Measurements from ENCODE around the gene CHRM5.
"Not testable (repeated sequence)": the region's sequence is repeated elsewhere in the genome, so short reads cannot be mapped to it uniquely, and the experiment has no call there.

CHRM5 gene

DNA sequence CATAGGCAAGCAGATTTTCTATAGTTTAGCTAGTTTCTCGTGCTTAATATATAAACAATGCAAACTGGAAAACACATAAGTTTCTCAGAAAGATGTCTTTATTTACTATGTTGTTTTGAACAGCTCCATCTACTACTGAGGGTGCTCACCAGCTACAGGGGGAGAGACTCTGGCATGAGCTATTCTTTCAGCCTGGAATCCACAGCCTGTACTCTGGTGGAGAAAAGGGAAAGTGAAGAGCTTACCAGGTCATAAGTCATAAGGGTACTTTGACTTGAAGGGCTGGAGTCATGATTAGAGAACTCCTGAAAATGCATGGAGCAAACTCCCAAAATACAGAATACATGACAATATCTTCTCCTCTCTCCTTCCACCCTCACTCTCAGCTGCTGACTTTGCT, 75.1 kb downstream of the CHRM5 start:
- DNase-seq: no peak

- DNase-seq: no peak
These were observed 75.5 kb downstream of the CHRM5 start for GRCh38 chr15:34043813-34044212.

- no peak for DNase-seq
These were observed 78.3 kb downstream of the CHRM5 start for GRCh38 chr15:34046471-34047145.

DNA sequence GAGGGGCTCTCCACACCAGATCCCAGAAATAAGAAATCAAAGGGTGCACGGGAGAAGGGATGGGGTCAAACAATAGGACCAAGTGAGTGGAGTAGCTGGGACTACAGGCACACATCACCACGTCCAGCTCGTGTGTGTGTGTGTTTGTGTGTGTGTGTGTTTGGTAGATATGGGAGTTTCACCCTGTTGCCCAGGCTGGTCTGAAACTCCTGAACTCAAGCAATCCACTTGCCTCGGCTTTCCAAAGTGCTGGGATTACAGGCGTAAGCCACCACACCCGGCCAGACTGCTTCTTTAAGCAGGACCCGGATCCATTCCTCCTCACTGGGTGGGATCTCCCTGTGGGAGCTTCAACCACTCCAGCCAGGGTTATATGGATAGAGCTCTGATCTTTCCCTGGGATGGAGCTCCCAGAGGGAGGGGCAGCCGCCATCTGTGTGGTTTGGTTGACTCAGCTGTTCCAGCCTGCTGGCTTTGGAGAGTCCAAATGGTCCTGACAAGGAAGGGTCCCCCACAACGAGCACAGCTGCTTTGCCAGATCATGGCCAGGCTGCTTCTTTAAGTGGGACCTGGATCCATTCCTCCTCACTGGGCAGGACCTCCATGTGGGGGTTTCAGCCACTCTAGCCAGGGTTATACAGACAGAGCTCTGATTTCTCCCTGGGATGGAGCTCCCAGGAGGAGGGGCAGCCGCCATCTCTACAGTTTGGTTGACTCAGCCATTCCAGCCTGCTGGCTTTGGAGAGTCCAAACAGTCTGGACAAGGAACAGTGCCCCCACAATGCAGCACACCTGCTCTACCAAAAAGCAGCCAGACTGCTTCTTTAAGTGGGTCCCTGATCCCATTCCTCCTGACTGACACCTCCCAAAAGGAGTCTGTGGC, 79.8 kb downstream of the CHRM5 start:
- no peak for DNase-seq

DNA sequence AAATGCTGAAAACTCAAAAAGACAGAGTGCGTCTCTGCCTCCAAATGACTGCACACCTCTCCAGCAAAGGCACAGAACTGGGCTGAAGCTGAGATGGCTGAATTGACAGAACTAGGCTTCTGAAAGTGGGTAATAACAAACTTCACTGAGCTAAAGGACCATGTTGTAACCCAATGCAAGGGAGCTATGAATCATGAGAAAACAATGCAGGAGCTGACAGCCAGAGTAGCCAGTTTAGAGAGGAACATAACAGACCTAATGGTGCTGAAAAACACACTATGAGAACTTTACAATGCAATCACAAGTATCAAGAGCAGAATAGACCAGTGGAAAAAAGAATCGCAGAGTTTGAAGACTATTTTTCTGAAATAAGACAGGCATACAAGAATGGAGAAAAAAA, 80.8 kb downstream of the CHRM5 start:
- DNase-seq: no peak

DNA sequence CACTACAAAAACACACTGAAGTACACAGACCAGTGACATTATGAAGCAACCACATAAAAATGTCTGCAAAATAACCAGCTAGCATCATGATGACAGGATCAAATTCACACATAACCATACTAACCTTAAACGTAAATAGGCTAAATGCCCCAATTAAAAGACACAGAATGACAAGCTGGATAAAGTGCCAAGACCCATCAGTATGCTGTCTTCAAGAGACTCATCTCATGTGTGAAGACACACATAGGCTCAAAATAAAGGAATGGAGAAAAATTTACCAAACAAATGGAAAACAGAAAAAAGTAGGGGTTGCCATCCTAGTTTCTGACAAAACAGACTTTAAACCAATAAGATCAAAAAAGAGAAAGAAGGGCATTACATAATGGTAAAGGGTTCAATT, 82.1 kb downstream of the CHRM5 start:
- not testable (repeated sequence) for DNase-seq

DNA sequence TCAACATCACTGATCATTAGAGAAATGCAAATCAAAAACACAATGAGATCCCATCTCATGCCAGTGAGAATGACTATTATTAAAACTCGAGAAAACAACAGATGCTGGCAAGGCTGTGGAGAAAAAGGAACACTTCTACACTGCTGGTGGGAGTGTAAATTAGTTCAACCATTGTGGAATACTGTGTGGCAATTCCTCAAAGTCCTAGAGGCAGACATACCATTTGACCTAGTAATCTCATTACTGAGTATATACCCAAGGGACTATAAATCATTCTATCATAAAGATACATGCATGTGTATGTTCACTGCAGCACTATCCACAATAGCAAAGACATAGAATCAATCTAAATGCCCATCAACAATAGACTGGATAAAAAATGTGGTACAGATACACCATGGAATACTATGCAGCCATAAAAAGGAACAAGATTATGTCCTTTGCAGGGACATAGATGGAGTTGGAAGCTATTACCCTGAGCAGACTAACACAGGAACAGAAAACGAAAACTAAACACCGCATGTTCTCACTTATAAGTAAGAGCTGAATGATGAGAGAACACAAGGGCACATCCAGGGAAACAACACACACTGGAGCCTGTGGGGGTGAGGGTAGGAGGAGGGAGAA, 85.9 kb downstream of the CHRM5 start:
- DNase-seq: no peak

DNA sequence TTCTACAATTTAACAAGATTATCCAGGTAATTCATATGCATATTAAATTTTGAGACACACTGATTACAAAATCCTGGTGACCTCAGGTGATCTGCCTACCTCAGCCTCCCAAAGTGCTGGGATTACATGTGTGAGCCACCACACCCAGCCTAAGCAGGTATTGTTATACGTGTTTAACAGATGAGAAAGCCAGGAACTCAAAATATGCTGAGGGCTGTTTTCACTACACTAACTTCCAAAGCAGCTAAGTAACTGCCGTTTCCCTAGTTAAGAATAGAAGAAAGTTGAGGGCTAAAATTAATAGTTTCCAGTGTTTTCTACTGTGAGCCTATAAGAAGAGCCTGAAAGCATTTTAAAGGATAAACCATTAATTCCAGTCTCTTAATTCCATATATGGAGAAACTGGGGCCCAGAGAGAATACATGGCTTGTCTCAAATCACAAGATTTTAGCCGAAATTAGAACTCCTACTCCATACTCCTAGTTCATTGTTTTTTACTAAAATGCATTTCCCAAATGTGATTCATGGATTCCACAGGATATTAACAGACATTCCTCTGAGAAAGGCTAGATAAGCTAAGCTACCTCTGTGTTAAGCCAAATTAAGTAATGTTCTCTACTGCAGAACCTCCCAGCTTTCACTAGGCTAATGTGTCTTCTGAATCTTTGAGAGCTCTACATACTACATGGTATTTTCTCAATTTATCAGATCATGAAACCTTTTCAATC, 87.7 kb downstream of the CHRM5 start:
- no peak for DNase-seq

GRCh38 chr15:34056911-34057310, 88.6 kb downstream of the CHRM5 start:
- DNase-seq: no peak

GRCh38 chr15:34059476-34059875, 91.2 kb downstream of the CHRM5 start:
- DNase-seq: no peak

DNA sequence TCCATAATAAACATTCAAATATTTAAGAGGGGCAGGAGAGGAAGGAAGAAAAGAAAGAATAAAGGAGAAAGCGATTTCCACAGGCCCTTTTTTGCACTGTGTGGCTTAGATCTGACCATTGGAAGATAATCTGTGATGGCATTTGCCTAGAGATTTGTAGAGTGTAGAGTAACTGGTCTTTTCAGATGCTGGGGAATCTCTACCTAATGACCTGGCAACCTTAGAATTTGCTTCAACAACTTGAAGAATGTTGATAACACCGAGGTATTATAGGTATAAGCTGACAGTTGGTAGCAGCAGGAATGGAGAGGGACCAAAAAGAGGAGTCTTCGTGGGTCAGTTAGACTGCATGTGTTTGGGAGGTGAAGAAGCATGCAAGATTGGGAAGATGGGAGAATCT, 91.6 kb downstream of the CHRM5 start:
- no peak for DNase-seq

DNA sequence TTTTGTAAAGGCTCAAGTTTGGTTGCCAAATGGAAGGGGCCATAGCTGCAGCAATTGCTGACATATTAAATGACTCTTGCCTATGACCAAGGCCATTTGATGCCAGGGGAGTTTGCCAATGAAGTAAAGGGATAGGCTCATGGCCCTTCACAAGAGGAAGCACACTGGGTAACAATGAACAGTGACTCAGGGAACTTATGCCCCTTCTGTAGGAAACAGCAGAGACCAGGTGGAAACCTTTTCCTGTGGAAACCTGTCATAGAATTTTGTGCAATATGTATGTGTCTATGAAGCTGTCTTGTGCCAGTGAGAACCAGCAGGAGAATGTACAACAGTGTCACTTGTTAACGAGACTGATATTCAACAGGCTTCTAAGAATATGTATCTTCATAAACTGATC, 96.1 kb downstream of the CHRM5 start:
- DNase-seq: no peak

GRCh38 chr15:34065261-34065660, 97.0 kb downstream of the CHRM5 start:
- DNase-seq: no peak

DNA sequence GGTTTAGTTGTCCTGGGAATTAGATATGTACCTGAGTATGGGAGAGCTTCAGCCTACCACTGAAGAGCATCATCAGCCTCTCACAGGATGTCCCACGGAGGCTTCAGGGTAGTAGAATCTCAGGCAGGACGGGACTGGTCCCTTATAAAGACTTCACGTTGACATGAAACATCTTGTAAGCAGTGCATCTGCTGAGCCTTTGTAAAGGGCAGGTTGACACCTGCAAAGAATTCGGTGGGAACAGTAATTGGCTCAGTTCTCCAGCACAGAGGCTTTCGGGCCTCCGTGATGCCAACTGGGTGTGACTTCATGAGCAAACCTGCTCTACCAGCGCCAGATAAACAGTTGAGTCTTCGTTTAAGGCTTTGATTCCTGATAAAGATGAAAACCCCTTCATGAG, 97.6 kb downstream of the CHRM5 start:
- no peak for DNase-seq

- DNase-seq: no peak
These were observed 101.7 kb downstream of the CHRM5 start for GRCh38 chr15:34070003-34070402.

DNA sequence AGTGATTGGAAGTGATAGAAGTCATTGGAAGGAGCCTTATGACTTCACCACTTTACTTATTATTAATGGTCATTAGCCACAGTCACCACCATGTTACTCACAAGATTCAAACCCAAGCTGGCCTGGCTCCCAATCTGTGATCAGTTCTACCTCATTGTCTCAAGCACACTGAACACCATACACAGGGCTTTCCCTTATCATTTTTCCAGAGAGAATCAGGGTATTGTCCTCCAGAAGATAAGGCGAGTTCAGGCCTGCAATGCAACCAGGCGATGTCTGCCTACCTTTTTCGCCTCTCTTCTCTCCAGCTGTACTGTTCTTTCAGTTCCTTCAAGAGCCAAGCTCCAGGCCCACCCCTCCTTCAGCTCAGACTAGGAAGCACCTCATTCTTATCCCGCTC, 108.5 kb downstream of the CHRM5 start:
- DNase-seq: no peak

DNA sequence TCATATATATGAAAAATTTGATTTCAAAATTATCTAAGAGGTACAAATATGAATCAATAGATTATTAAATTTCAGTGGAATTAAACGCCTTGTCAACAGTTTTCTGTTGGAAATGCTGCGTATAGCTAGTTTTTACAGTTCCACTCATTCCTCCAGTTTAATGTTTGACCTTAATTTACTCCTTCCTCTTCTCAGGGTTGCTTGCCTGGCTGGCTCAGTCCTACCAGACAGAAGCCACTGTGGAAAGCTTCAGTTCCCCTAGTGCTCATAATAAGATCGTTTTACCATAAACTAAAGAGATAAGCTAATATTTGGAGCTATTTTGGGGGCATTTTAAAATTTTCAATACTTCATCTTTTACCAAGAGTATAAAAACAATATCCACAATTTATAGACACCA, 110.6 kb downstream of the CHRM5 start:
- DNase-seq: no peak

- no peak for DNase-seq
These were observed 111.6 kb downstream of the CHRM5 start for GRCh38 chr15:34079904-34080303.

- DNase-seq: no peak
These were observed 115.8 kb downstream of the CHRM5 start for GRCh38 chr15:34084086-34084485.

- no peak for DNase-seq
These were observed 117.4 kb downstream of the CHRM5 start for GRCh38 chr15:34085746-34086145.

DNA sequence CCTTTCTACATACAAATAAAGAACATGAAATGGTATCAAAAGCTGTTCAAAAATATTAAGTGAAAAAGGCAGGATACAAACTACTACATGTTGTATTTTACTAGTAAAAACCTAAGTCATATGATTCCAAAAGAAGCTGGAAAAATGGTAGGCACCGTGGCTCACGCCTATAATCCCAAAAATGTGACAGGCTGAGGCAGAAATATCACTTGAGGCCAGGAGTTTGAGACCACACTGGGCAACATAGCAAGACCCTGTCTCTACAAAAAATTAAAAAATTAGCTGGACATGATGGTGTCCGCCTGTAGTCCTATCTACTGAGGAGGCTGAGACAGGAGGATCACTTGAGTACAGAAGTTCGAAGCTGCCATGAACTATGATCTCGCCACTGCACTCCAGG, 131.6 kb downstream of the CHRM5 start:
- DNase-seq: no peak

- DNase-seq: peak; percentile 99
These were observed 133.3 kb downstream of the CHRM5 start, which contains the start of the genes EMC7 and PGBD4 for GRCh38 chr15:34101366-34102174. EMC7 (minus strand) TSS chr15:34101862; CDS start chr15:34101839, 23 bp downstream. PGBD4 (plus strand) TSS chr15:34102083; CDS start chr15:34102532, 449 bp downstream.
